ENCODE results near the gene RAB4A.

Gene RAB4A, protein sequence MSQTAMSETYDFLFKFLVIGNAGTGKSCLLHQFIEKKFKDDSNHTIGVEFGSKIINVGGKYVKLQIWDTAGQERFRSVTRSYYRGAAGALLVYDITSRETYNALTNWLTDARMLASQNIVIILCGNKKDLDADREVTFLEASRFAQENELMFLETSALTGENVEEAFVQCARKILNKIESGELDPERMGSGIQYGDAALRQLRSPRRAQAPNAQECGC

DNA sequence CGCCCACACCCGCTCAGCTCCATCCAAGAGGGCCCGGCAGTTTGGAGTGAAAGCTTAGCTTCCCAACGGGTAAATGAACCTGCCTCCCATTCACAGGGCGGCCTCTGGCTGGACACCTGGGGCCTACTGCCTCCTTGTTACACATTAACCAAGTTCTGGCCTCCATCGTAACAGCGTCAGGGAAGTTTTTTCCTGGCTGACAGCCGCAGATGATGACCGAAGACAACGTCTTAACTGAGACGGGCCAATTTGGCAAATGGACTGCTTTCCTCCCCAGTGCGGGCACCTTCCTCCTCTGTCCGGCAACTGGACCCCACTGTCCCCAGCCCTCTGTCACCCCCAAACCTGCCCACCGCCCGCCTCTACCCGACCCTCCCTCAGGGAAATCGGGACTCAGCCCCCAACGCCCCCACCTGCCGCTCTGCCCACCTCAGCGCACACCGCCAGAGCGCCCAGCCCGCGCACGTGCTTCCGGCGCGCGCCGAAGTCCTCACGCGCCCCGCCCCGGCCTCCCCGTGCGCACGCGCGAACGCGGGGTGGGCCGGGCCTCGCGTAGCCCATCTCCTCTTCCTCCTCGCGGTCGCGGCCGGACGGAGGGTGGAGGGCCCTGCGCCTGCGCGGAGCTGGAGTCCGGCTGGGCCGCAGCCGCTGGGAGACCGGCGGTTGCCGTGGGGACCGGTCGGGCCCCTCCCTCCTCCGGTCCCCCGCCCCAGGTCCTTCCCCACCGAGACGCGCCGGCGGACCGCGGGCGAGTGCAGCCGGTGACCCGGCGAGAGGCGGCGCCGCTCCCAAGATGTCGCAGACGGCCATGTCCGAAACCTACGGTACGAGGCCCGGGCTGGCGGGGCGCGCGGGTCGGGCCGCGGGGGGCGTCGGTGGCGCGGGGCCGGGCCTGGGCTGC, at the start of gene RAB4A:
Gene RAB4A, plus strand, starts transcription at position 565 of the 901 bp plus-strand sequence. Its CDS starts 229 bp downstream, at position 794.
- peak; percentile 87 for DNase-seq

DNA sequence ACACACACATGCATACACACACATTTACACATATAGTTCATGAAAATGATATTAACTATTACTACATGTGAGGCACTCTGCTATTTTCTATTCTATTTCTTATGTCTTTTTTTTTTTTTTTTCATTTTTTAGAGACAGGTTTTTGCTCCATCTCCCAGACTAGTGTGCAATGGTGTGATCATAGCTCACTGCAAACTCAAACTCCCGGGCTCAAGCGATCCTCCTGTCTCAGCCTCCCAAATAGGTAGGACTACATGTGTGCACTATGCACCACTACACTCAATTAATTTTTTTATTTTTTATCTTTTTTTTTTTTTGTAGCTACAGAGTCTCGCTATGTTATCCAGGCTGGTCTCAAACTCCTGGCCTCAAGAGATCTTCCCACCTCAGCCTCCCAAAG, 48.8 kb upstream of the RAB4A start:
- no peak for DNase-seq

DNA sequence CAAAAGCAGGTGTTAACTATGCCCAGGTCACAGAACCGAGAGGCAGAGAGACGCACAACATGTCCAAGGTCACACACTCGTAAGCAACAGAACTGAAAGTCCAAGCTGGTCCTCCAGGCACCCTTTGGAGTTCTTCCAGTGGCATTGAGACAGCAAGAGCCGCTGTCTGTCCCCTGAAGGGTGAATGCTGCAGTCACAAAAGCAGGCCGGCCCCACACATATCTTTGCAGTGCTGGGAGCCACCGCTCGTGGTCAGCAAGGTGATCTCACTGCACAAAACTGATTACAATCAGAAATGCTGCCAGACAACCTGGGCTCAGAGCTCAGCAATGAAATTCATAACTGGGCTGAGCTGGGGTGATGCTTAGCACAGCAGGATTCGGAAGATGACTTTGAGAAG, 47.4 kb upstream of the RAB4A start:
- DNase-seq, result no peak

DNA sequence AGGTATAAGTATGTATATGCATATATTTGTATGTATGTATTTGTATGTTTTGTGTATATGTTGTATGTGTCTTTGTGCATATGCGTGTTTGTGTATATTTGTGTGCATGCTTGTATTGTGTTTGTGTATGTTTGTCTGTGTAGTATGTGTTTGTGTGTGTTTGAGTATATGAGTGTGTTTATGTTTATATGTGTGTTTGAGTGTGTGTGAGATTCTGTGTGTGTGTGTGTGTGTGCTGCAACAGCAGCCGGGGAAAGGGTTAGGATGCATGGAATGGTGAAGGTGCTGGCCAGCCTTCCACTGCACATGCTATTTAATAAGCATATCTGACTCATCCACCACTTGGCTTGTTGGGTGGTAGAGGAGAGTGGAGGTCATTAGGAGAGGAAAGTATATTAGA, 46.6 kb upstream of the RAB4A start:
- DNase-seq, result no peak

DNA sequence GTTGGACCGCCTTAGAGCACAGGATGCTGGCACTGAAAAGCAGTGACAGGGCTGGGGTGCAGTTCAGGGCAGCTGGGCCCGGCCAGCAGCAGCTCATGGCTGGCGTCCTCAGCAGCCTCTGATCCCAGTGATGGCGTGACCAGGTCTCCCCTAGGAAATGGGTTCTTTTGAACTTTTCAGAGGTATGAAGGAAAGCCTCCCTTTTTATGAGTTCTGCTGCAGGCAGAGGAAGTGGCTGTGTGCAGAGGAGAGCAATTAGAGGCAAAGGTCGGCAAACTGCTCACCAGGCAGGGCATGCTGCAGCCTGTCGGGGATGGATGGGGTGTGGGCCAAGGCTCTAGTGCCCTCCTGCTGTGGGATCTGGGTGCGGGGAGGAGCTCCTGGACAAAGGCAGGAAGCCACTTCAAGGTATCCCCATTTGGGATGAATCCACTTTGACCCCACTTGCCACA, 45.6 kb upstream of the RAB4A start:
- DNase-seq, result no peak

DNA sequence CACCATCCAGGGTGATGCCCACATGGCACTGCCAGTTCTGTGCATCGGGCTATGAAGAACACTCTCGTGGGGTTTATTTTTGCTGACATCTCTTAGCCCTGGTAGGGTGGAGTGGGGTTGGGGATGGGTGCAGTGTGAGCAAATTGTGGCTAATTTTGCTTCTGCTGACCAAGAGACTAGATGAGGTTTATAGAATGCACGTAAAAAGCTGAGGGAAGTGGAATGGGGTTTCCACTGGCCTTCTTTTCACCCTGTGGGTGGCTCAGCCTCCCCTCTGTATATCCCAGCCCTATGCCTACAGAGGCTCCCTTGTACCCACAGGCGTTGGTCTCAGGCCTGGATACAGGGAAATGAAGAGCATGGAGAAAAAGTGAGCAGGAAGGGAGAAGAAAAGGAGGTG, 44.1 kb upstream of the RAB4A start:
- no peak for DNase-seq

DNA sequence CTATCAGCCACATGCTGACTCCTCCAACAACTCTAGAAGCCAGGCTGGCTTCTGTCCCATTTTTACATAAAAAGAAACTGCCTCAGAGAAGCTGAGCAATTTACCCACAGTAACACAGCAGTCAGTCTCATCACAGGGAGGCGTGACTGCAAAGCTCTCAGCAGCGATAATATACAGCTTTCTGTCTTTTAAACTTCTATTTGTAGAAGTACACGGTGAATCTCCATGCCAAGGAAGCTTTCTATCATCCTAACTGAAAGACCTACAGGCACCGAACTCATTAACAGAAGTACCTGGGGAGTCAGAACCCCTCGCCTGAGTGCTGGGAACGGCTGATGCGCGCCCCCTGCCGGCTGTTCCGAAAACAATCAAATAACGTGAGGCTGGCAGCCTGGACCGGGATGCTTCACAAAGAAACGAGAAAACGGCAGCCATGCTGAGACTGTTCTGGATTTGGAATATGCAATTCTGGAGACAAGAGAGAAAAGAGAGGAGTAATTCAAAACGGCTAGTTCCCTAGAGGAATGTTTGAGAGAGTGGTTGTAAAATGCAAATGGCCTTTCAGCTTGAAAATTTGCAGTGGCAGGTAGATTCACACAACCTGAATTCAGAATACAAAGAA, 43.5 kb upstream of the RAB4A start:
- peak; percentile 90 for DNase-seq

DNA sequence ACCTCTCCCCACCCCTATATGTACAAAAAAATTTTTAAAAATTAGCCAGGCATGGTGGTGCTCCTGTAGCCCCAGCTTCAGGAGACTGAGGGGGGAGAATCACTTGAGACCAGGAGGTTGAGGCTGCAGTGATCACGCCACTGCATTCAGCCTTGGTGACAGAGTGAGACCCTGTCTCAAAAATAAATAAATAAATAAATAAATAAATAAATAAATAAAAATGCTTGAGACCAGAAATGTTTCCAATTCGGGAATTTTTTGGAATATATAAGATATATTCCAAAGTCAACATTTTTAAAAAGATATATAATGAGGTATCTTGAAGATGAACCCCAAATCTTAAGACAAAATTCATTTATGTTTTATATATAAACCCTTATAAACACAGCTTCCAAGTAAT, 42.4 kb upstream of the RAB4A start:
- no peak for DNase-seq

DNA sequence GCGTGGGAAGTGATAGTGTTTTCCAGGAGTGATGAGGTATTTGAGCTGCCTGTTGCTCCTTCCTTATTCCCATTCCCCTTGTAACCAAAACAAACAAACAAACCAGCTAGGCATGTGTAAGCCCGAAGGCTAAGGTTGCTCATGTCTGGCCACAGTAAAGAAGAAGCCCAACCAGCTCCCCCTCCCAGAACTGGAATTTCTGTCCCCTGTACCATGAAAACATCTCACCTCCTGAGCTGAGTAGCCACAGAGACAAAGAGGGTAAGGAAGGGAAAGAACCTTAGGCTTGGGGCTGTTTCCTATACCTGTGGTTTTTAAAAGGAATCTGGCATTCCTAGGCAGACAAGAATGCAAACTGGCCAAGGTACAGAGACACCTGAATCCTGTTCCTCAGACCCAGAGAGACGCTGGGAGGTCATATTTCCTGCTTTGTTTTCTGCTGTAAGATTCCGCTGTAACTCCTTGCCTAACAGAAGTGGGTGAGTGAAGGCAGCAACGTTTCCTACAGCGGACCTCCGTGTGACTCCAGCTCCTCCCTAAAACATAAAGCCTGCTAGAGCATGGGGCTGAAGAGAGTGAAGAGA, 41.7 kb upstream of the RAB4A start:
- no peak for DNase-seq

DNA sequence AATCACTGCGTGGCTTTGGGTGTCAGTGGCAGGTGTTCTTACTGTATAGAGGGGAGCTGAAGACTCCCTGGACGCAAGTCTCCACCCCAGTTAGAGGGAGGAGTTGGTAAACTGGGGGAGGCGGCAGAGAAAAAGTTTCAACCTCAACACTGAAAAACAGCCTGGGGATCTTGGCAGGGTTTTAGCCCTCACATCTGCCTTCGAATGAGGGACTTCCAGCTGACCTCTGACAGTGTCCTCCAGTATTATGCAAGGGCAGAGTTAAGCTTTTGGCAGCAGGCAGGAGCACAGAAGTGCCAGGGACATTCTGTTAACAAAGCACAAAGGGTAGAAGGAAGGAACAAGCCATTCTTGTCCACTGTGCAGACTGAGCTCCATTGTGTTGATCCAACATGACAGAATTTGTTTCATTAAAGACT, 41.2 kb upstream of the RAB4A start:
- DNase-seq, result no peak

DNA sequence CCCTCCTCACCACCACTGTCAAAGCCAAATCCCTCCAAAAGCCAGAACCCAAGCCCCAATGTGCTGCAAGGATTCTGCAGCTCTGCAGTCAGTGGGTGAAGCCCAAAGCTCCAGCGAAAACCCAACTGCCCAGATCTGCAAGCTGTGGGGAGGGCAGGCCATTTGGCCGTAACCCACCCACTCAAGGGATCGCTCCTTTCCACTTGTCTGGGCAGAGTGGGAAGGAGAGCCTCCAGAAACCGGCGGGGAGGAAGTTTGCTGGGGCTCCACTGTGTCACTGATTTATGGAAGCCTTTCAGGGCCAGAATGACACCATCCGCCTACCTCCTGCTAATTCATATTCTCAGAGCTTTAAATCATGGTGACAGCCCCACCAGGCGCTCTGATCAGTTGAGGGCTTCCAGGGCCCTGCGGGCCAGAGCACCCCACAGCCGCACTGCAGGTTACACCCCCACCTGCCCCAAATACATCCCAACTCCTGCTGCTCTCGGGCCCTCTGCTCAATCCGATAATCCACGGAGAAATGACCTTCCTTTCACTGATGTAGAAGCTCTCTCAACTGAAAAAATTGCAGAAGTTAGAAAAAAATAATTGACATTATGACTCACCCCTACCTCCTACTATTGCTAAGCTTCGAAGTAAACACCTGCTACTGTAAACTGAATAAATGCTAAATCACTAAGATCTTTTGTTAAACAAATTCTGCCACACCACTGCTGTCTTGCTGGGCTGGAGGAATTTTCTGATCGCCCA, 40.6 kb upstream of the RAB4A start:
- DNase-seq, result no peak

DNA sequence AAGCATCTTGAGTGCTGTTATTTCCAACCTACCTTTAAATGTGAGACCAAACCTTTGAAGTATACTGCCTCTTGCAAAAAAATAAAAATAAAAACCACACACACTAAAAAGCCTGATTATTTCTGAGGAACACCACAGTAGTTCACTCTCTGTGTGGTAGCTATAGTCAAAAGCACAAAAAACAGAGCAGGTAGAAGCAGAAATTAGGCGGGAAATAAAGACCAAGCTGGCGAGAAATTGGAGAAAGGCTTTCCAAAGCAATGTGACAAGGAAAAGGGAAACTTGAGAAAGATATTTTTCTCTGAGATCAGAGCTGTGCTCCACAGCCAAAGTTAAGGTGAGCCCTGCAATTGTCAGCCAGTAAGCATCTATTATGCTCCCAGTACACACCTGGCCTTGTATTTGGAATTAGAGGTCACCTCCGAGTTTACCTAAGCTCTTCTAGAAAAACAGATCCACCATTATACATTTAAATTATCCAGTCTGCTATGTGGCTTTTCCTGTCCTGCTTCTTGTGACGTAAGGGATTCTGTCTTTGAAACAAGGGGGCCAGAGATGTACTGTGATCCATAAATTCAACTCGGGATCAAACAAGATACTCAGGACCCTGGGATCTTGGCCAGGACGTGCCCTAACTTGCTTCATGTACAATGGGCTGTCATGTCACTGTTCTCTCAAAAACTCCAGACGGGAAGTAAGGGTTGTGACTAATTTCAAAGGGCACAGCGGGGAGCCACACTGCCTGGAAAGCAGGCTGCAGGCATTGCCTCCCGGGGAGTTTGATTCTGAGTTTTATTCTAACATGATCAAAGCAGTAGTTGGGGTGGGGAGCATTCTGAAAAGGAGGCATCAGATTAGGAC, 39.8 kb upstream of the RAB4A start:
- no peak for DNase-seq

DNA sequence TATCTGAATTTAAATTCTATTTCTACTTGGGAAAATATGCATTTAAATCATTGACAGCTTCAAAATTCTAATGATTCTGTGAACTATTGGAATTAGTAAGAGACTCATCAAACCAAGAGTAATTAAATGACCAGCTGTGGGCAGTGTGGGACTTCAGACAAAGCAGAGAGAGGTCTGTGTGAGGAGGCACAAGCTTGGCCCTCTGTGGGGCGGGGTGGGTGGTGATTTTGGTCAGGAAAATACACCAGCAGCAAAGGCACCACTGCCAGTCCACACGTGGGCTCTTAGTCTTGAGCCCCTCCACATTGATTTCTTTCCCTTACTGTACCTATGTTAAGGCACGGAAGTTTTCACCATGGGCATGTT, 39.2 kb upstream of the RAB4A start:
- no peak for DNase-seq

DNA sequence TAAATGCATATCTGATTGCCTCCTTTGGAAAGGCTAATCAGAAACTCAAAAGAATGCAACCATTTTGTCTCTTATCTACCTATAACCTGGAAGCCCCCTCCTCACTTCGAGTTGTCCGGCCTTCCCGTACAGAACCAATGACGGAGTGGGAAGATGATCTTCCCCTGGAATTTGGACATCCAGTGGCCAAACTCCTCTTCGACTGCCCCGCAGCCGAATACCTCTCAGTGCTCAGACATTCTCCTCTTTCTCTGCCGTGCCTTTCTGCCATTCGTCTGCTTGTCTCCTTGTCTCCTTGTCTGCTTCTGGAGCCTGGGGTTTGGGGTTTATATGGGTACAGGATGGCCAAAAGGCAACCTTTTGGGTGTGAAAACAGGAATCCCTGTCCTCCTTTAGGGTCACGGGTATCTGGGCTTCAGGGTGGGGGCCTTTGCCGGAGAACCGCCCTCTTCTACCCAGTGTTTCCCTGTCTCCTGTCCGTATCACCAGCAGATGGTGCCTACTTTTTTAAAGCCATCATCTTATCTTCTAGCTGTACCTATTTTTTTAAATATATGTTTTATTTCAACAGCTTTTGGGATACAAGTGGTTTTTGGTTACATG, 35.9 kb upstream of the RAB4A start:
- DNase-seq, result no peak

DNA sequence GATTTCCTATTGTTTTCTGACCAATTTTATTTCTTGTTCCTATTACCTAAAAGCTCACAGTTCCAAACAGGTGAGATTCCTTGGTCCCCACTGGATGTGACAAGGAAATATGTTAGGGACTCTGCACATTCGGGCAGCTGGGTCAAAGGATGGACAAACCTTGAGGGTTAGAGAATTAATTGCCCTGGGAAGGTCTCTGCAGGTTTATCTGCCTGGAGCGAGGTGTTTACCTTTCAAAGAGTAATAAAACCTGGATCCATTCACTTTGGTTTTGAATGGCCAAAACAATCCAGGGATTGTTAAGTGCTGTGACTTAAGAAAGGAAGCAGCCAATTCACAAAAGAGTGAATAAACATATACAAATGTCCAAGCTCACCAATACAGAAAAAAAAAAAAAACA, 33.6 kb upstream of the RAB4A start:
- no peak for DNase-seq

DNA sequence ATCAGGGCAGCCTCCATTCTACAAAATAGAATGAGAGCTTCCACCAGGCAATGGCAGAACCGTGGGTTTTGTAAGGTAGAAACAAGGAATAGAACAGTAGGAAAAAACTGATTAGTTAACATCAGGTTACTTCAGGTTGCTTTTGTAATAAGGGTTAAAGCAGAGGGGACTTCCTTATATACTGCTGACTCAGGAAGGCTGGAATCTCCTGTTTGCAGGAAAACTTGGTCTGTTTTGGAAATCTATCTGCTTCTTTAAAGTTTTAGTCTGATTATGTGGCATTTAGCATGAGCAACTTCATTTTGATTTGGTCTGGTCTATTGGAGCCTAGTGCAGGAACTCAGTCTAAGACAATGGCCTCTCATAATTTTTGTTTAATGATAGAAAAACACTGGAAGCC, 32.7 kb upstream of the RAB4A start:
- no peak for DNase-seq

DNA sequence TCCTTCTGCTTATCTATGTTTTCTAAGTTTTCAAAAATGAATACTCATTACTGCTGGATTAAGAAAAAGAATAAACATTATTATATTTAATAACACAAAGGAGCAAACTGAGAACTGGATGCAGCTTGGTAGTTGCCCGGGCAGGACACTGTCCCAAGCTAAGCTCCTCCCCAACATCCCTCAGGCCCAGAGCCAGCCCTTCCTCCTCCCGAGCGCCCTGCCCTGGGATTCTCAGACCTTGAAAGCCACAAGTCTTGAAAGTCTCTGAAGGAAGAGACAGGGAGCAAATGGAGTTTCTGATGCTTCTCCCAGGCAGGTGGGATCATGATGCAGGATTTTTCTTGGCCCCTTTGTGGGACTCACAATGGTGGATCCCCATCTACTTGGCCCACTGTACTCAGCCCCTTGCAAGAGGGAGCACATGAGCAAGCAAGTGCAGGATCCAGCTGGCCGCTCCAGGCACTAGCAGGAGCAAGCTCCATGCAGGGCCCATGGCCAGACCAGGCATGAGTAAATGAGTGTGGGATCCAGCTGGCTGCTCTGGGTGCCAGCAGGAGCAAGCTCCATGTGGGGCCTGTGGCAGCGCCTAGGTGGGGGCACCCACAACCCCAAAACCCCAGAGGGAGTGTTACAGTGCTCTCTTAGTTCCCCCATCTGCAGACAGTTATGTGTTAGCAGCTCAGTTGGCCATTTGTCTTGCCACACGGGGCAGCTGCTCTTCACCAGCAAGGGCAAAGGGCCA, 32.1 kb upstream of the RAB4A start:
- no peak for DNase-seq

DNA sequence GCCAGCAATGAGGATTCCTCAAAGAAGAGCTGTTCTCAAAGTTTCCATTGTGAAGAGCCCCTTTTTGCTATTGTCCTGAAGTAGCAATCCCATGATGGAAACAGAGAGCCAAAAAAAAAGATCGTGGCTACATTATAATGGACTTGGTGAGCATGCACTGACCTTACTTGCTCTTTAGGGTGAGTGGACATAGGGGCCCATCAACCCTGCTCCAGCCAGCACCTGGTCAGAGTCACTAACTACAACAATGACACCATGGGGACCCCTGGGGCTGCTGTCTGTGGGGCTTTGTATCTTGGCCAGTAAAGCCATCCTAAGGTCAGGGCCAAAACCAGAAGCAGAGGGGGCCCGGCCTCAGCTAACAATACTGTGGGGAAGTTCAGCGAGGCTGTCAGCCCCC, 30.4 kb upstream of the RAB4A start:
- no peak for DNase-seq

DNA sequence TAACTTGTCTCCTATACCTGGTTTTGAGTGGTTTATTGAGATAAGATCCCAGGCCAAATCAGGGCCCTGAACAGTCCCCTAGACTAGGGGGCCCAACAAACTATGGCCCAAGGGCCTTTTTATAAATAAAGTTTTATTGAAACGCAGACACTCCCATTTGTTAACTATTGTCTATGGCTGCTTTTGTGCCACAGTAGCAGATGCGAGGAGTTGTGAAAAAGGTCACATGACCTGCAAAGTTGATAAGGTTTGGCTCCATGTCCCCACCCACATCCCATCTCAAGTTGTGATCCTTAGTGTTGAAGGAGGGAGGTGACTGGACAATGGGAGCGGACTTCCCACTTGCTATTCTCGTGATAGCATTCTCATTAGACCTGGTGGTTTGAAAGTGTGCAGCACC, 29.5 kb upstream of the RAB4A start:
- DNase-seq, result no peak

DNA sequence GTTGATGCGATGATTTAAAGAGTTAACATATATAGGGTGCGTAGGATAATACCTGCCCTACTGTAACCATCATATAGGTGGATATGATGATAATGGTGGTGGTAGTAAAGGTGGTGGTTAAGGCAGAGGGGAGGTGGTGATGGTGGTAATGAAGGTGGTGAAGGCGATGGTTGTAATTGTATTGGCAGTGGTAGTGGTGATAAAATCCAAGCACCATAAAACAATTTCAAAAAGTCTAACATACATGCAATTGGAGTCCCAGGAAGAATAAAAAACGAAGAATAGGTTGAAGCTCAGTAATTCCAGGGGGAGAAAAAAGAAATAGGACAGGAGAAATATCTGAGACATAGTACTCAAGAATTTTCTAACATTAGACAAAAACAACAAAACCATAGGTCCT, 27.3 kb upstream of the RAB4A start:
- no peak for DNase-seq

DNA sequence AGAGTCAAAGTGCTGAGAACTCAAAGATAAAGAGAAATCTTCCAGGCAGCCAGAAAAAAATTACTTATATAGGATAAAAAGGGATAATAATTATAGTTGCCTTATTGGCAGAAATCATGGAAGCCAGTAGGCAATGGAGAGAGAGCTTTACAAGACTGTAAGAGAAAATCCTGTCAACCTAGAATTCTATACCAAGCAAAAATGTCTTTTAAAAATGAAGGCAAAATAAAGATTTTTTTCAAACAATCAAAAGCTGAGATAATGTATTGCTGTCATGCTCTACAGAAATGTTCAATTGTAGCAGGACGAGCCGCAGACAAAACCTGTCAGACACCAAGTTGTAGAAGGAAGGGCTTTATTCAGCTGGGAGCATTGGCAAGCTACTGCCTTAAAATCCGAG, 26.8 kb upstream of the RAB4A start:
- no peak for DNase-seq

All from right forelimb (tissue), 1 donor.